Smooth muscle cell (in vitro differentiated cells): Measurements from ENCODE around the gene NUP155. TPM values are rescaled to one million over a fixed set of nuclear protein-coding genes. Genes with fewer than 3 reads are reported as not detected.

Experiments used
- DNase-seq: peaks from one replicate; lab custom pipeline; 2025; ENCODE audit not compliant: unreplicated experiment; lab: John Stamatoyannopoulos, UW
- H2AFZ ChIP-seq: fragments of 200-600 bp; sonication (generic); 2 replicates; pipeline ENCODE4 v1.6.0; 2016; ENCODE audit warnings: antibody characterized with exemption, low read depth, mild to moderate bottlenecking
- H3F3A ChIP-seq: fragments of 200-600 bp; sonication (generic); 2 replicates; pipeline ENCODE4 v1.6.0; 2017; ENCODE audit warnings: antibody characterized with exemption, low read depth
- H3K27ac ChIP-seq: fragments of 200-600 bp; sonication (generic); 2 replicates; pipeline ENCODE4 v1.5.1; 2016; ENCODE audit warnings: low read depth, mild to moderate bottlenecking
- H3K27me3 ChIP-seq: fragments of 200-600 bp; sonication (generic); 2 replicates; pipeline ENCODE4 v1.6.1; 2016; ENCODE audit warnings: low read depth, mild to moderate bottlenecking
- H3K36me3 ChIP-seq: fragments of 200-600 bp; sonication (generic); 2 replicates; pipeline ENCODE4 v1.5.1; 2016; ENCODE audit warnings: low read depth
- H3K4me1 ChIP-seq: fragments of 200-600 bp; sonication (generic); 2 replicates; pipeline ENCODE4 v1.5.1; 2016; ENCODE audit warnings: low read depth
- H3K4me2 ChIP-seq: fragments of 200-600 bp; sonication (generic); 2 replicates; pipeline ENCODE4 v1.6.0; 2016; ENCODE audit warnings: mild to moderate bottlenecking
- H3K4me3 ChIP-seq: fragments of 200-600 bp; sonication (generic); 2 replicates; pipeline ENCODE4 v1.5.1; 2016; ENCODE audit warnings: mild to moderate bottlenecking
- H3K79me2 ChIP-seq: fragments of 200-600 bp; sonication (generic); 2 replicates; pipeline ENCODE4 v1.6.0; 2016; ENCODE audit warnings: low read depth, mild to moderate bottlenecking
- H3K9ac ChIP-seq: fragments of 200-600 bp; sonication (generic); 2 replicates; pipeline ENCODE4 v1.6.0; 2016; ENCODE audit warnings: low read depth
- H3K9me3 ChIP-seq: fragments of 200-600 bp; sonication (generic); replicated peaks from 2 replicates; pipeline ENCODE4 v1.5.1; 2016; ENCODE audit warnings: low read depth
- H4K20me1 ChIP-seq: fragments of 200-600 bp; sonication (generic); 2 replicates; pipeline ENCODE4 v1.6.0; 2016; ENCODE audit warnings: low read depth
- WGBS: methylation state at CpG from one replicate; pipeline ENCODE4 v1.1.7; 2016; ENCODE audit warnings: low lambda C conversion rate; 5-methylcytosine and 5-hydroxymethylcytosine counted together
- polyA plus RNA-seq: library from polyadenylated mRNA; unstranded; fragments of >200 nt; fragmentation: Nextera tagmentation; extraction: Ambion mirVana; gene quantifications from 2 replicates; pipeline ENCODE4 v1.2.1, GENCODE V29; 2016
- total RNA-seq: library from RNA; depleted of rRNA; stranded (reverse); fragments of >200 nt; gene quantifications from 2 replicates; pipeline ENCODE4 v1.2.3, GENCODE V29; 2014
- TF ChIP-seq, protein P1 (sequence below): fragments of 200-600 bp; sonication (generic); IDR thresholded peaks from 2 replicates; pipeline ENCODE4 v1.5.1; 2017; ENCODE audit warnings: borderline replicate concordance, mild to moderate bottlenecking, antibody characterized with exemption; ENCODE audit not compliant: insufficient read depth, poor library complexity, severe bottlenecking

The NUP155 gene
- total and polyA plus RNA-seq, 2 experiments from 2014 or later = 12.3 to 31.4 TPM

GRCh38 chr5:37255774-37256358, 115.0 kb downstream of the NUP155 start:
- no peaks in the 10 kb centered on the region for H4K20me1 ChIP-seq
- H2AFZ ChIP-seq = no peak overlapping the region
- no peaks in the 10 kb centered on the region for H3K4me1 ChIP-seq
- WGBS = 94% methylated on average over 4 of the region's 4 CpGs
- no peaks in the 10 kb centered on the region for H3K36me3 ChIP-seq
- TF ChIP-seq, protein P1, sequence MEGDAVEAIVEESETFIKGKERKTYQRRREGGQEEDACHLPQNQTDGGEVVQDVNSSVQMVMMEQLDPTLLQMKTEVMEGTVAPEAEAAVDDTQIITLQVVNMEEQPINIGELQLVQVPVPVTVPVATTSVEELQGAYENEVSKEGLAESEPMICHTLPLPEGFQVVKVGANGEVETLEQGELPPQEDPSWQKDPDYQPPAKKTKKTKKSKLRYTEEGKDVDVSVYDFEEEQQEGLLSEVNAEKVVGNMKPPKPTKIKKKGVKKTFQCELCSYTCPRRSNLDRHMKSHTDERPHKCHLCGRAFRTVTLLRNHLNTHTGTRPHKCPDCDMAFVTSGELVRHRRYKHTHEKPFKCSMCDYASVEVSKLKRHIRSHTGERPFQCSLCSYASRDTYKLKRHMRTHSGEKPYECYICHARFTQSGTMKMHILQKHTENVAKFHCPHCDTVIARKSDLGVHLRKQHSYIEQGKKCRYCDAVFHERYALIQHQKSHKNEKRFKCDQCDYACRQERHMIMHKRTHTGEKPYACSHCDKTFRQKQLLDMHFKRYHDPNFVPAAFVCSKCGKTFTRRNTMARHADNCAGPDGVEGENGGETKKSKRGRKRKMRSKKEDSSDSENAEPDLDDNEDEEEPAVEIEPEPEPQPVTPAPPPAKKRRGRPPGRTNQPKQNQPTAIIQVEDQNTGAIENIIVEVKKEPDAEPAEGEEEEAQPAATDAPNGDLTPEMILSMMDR = no peak
- H3K9me3 ChIP-seq = peaks cover 3% of the 10 kb centered on the region
- H3K4me2 ChIP-seq = no peak overlapping the region
- no peak for DNase-seq
- H3K9ac ChIP-seq = no peak overlapping the region
- H3K79me2 ChIP-seq = no peaks in the 10 kb centered on the region
- no peaks in the 10 kb centered on the region for H3K27me3 ChIP-seq
- H3F3A ChIP-seq = no peaks in the 10 kb centered on the region
- H3K4me3 ChIP-seq = no peak overlapping the region
- H3K27ac ChIP-seq = no peak overlapping the region

DNA sequence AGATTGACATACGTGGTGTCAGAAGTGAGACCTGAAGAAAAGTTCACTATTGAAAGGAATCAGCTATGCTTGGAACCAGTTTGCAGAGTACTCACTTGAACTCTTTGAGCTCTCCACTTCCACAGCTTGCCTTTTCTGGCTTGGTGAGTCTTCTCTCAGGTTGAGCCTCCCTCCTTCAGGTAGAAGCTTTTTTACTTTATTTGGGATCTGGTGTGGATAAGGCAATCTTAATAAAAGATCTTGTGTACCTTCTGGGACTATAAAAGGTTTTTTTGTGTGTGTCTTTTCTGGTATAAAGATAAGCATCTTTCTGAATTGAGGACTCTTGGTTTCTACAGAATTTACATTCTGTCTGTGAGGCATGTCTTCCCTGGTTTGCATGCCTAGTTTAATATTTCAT, 116.3 kb downstream of the NUP155 start:
- Histone ChIP-seq H3K36me3 (no peaks in the 10 kb centered on the region), H3K79me2 (no peaks in the 10 kb centered on the region), H3K4me1 (no peaks in the 10 kb centered on the region), H3K27ac (no peak overlapping the region), H3K27me3 (no peaks in the 10 kb centered on the region), H3K9ac (no peak overlapping the region), H3K4me2 (no peak overlapping the region), H2AFZ (no peak overlapping the region), H3K9me3 (no peaks in the 10 kb centered on the region), H3F3A (no peaks in the 10 kb centered on the region), H3K4me3 (no peak overlapping the region), H4K20me1 (no peaks in the 10 kb centered on the region)
- WGBS = 97% methylated on average over 1 of the region's 1 CpG
- TF ChIP-seq, protein P1 = no peak
- DNase-seq = no peak

DNA sequence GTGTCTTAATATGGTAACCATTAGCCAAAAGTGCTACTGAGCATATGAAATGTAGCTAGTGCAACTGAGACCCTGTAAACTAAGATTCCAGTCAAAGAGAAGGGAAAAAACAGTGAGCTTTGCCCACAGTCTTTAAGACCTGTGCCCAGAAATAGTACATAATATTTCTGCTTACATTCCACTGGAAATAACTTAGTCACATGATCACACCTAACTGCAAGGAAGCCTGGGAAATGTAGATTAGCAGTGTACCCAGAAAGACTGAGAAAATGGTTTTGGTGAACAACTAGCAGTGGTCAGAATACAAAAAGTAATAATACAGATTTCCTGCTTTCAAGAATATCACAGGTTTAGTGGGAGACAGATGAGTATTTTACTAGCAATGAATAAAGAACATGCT, 119.2 kb downstream of the NUP155 start:
- Histone ChIP-seq H3K27ac (no peak overlapping the region), H3F3A (no peaks in the 10 kb centered on the region), H3K27me3 (no peaks in the 10 kb centered on the region), H3K36me3 (no peaks in the 10 kb centered on the region), H3K9ac (no peak overlapping the region), H2AFZ (no peak overlapping the region), H4K20me1 (no peaks in the 10 kb centered on the region), H3K4me3 (no peak overlapping the region), H3K9me3 (no peaks in the 10 kb centered on the region), H3K4me2 (no peak overlapping the region), H3K79me2 (peaks cover 18% of the 10 kb centered on the region), H3K4me1 (peaks cover 6% of the 10 kb centered on the region)
- TF ChIP-seq, protein P1 = no peak
- DNase-seq = no peak

- H3K4me2 ChIP-seq = peak overlapping the region; percentile 95
- H3K4me1 ChIP-seq = peaks cover 6% of the 10 kb centered on the region
- WGBS = 62% methylated on average over 10 of the region's 10 CpGs
- H3K79me2 ChIP-seq = peaks cover 29% of the 10 kb centered on the region
- no peak for DNase-seq
- peak overlapping the region; percentile 82 for H3K27ac ChIP-seq
- H3K4me3 ChIP-seq = peak overlapping the region; percentile 76
- H4K20me1 ChIP-seq = no peaks in the 10 kb centered on the region
- peak overlapping the region; percentile 89 for H3K9ac ChIP-seq
- TF ChIP-seq, protein P1 = no peak
- H3F3A ChIP-seq = no peaks in the 10 kb centered on the region
- H3K27me3 ChIP-seq = no peaks in the 10 kb centered on the region
- no peaks in the 10 kb centered on the region for H3K9me3 ChIP-seq
- H2AFZ ChIP-seq = peak overlapping the region; percentile 82
- H3K36me3 ChIP-seq = no peaks in the 10 kb centered on the region
Observed at GRCh38 chr5:37249815-37250164, 121.1 kb downstream of the NUP155 start.
